Hematopoietic multipotent progenitor cell treated with erythropoietin and hydrocortisone succinate and interleukin-3 and kit ligand, for 17 days (in vitro differentiated cells): ENCODE results near the gene TRPC1.
"Not testable (repeated sequence)": the region's sequence is repeated elsewhere in the genome, so short reads cannot be mapped to it uniquely, and the experiment has no call there.

ENCODE experiments used
- DNase-seq: peaks from one replicate; pipeline ENCODE4 v3.0.0-alpha.2; 2015; ENCODE audit warnings: low spot score

TRPC1 gene

GRCh38 chr3:142723968-142724681 is at the start of gene TRPC1:
TRPC1 (plus strand) TSS chr3:142724034; CDS start chr3:142724560, 526 bp downstream.
- DNase-seq: peak; percentile 67

GRCh38 chr3:142676151-142676550 is 47.7 kb upstream of the TRPC1 start:
- no peak for DNase-seq

- no peak for DNase-seq
Observed at GRCh38 chr3:142680710-142681109, 43.1 kb upstream of the TRPC1 start.

- DNase-seq: no peak
Observed at GRCh38 chr3:142690613-142691012, 33.2 kb upstream of the TRPC1 start.

- DNase-seq: no peak
Observed at GRCh38 chr3:142691527-142691926, 32.3 kb upstream of the TRPC1 start.

- no peak for DNase-seq
Observed at GRCh38 chr3:142693136-142693853, 30.5 kb upstream of the TRPC1 start.

- DNase-seq: no peak
Observed at GRCh38 chr3:142694225-142694624, 29.6 kb upstream of the TRPC1 start.

GRCh38 chr3:142705198-142705597 is 18.6 kb upstream of the TRPC1 start:
- no peak for DNase-seq

GRCh38 chr3:142706321-142707127 is 17.3 kb upstream of the TRPC1 start:
- no peak for DNase-seq

- DNase-seq: no peak
Observed at GRCh38 chr3:142709207-142709606, 14.6 kb upstream of the TRPC1 start.

- not testable (repeated sequence) for DNase-seq
Observed at GRCh38 chr3:142714882-142715281, 9.0 kb upstream of the TRPC1 start.

- DNase-seq: no peak
Observed at GRCh38 chr3:142716102-142716501, 7.7 kb upstream of the TRPC1 start.

GRCh38 chr3:142723665-142723967 is 218 bp upstream of the TRPC1 start:
- no peak for DNase-seq

GRCh38 chr3:142724682-142725356 is 985 bp downstream of the TRPC1 start:
- DNase-seq: no peak

GRCh38 chr3:142725357-142725739 is 1.5 kb downstream of the TRPC1 start:
- DNase-seq: no peak

GRCh38 chr3:142726017-142726416 is 2.2 kb downstream of the TRPC1 start:
- DNase-seq: no peak

GRCh38 chr3:142732066-142732465 is 8.2 kb downstream of the TRPC1 start:
- no peak for DNase-seq

- DNase-seq: no peak
Observed at GRCh38 chr3:142734834-142735233, 11.0 kb downstream of the TRPC1 start.

- DNase-seq: no peak
Observed at GRCh38 chr3:142735462-142735861, 11.6 kb downstream of the TRPC1 start.

- no peak for DNase-seq
Observed at GRCh38 chr3:142738396-142738795, 14.6 kb downstream of the TRPC1 start.

GRCh38 chr3:142746646-142747045 is 22.8 kb downstream of the TRPC1 start:
- no peak for DNase-seq

GRCh38 chr3:142750531-142750930 is 26.7 kb downstream of the TRPC1 start:
- not testable (repeated sequence) for DNase-seq
